ENCODE data around the gene MEAF6.

DNA sequence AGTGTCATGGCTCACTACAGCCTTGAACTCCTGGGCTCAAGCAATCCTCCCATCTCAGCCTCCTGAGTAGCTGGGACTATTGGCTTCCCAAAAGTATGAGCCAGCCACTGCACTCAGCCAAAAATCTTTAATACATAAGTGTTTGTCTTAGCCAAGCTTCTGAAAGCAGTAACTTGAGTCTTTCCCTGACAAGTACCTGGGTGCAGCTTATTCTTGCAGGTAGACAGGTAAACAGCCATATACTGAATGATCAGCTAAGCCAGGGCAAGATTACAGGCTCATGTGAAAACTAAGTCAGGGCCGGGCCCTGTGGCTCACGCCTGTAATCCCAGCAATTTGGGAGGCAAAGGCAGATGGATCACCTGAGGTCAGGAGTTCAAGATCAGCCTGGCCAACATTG lies 7.8 kb downstream of the MEAF6 start:
- no peak for TF ChIP-seq CTCF (IDR thresholded peaks at IDR 0.05)
- TF ChIP-seq POLR2A (IDR thresholded peaks at IDR 0.05), result no peak
